Epithelial cell of prostate (primary cell): ENCODE measurements around the gene COL27A1.
A peak's percentile ranks its signal among the peaks of the same experiment; 100 is the strongest.

Experiments
- DNase-seq: peaks from one replicate; pipeline ENCODE4 v3.0.0-alpha.2; 2011; ENCODE audit warnings: low read depth, low spot score
- H3K27ac ChIP-seq: fragments of 450-650 bp; 2 replicates; pipeline ENCODE4 v1.5.1; 2017; ENCODE audit warnings: mild to moderate bottlenecking

Gene COL27A1

DNA sequence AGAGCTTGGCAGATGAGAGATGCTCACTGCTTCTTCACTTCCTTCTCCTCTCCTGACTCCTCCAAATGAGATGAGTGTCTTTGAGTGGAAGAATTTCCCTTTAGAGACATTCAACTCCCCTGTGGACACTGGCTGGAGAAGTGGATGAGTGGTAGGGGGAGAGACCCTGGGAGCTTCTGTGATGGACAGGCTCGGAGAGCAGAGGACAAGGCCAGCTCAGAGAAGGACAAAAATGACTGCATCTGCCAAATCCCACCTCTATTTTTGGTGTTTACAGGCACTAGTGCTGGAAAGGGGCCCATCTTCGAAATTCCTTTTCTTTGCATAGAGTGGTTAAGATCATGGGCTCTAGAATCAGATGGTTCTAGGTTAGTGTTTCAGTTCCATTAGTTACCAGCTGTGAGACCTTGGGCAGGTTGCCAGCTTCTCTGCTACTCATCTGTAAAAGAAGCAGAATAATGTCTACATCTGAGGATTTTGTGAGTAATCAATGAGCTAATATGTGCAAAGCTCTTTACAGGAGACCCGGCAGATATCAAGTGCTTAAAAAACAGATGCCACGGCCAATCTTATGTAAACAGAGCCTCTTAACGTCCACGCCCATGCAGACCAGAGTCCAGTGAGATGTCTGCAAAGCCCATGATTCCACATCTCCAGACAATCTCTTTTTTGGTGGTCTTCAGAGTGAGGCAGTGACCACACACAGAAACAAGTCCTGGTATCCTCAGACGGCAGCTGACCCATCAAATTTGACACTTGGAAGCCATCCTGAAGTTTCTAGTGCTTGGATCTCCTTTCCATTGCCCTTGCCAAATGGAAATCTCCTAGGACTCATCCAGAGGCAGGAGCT lies 13.6 kb upstream of the COL27A1 start:
- no peak overlapping the region for H3K27ac ChIP-seq
- DNase-seq = no peak

GRCh38 chr9:114143234-114143633 lies 12.1 kb upstream of the COL27A1 start:
- no peak for DNase-seq

GRCh38 chr9:114146735-114147134 lies 8.6 kb upstream of the COL27A1 start:
- DNase-seq = no peak
- H3K27ac ChIP-seq = no peak overlapping the region

More at GRCh38 chr9:114143234-114143633, 12.1 kb upstream of the COL27A1 start:
- H3K27ac ChIP-seq = no peak overlapping the region

DNA sequence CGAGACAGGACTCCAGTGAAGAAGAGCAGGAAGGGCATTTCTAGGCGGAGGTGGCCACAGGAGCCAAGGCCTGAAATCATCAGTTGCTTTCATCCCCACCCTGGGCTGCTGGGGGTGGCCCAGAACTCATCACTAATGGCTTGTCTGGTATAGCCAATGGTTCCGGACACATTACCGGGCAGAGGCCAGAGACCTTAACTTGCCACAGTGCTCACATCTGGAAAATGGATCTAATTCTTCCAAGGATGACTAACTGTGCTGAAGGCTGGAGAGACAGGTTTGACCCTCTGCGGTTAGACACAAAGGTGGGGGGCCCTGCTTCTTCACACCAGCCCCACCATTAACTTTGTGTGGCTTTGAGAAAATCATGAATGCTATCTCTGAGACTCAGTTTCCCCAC lies 6.2 kb upstream of the COL27A1 start:
- DNase-seq = no peak
- H3K27ac ChIP-seq = no peak overlapping the region

DNA sequence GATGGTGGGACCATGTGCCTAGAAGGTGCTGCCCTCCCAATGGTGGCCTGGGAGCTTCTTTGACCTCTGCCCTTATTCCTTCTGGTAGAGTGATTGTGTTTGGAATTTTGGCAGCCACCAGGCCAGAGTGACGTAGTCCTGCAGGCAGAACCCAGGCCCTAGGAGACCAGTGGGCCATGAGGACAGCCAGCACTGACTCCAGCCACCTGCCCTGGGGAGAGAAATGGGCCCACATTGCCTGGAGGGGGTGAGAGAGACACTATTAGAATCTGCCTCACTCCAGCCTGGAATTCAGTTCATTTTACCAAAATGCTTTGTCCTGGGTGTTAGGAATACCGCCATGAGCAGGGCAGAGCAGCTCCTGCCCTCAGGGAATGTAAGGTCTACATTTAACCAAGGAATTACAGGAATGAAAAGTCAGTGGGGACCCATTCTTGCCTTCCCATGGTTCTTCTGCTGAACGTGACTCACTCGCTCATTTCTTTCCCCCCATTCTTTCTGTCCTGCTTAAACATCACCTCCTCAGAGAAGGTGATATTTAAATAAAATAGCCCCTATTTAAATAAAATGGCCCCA lies 5.5 kb upstream of the COL27A1 start:
- no peak overlapping the region for H3K27ac ChIP-seq

GRCh38 chr9:114150608-114151007 lies 4.7 kb upstream of the COL27A1 start:
- no peak for DNase-seq
- no peak overlapping the region for H3K27ac ChIP-seq

More for the DNA sequence above, 5.5 kb upstream of the COL27A1 start:
- no peak for DNase-seq

GRCh38 chr9:114151426-114151956 lies 3.8 kb upstream of the COL27A1 start:
- no peak overlapping the region for H3K27ac ChIP-seq
- DNase-seq = no peak

DNA sequence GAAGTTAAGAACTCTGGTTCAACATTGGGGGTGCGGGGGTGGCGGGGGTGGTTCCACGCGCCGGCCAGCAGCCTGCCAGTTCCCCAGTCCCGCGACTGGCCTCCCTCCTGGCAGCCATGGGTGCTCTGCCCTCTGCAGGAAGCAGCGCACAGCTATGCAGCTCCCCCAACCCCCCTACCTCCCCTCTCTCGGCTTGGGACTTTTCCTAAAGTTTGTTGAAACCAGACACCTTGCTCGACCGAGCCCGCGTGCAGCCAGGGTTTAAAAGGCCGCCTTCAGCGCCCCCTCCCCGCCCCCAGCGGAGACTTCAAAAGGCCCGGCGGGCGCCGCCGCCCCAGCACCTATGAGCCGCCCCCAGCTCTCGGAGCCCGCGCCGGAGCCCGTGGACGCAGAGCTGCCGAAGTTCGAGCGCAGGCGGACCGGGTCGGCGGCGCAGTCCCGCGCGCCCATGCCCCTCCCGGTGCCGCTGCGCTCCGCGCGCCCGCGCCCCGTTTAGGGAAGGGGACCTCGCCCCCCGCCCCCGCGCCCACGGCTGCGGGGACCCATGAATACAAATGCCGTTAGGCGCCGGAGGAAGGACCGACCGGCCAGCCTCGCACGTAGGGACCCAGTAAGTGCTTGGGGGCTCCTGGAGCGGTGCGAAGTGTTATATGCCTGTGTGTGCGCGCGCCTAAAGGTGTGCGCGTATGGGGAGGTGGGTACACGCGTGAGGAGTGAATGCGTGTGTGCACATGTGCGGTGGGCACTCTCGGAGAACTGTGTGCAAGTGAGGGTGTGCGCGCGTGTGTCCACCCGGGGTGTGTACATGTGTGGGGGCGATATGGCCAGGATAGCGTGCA lies 1.4 kb upstream of the COL27A1 start:
- DNase-seq = no peak
- H3K27ac ChIP-seq = no peak overlapping the region

DNA sequence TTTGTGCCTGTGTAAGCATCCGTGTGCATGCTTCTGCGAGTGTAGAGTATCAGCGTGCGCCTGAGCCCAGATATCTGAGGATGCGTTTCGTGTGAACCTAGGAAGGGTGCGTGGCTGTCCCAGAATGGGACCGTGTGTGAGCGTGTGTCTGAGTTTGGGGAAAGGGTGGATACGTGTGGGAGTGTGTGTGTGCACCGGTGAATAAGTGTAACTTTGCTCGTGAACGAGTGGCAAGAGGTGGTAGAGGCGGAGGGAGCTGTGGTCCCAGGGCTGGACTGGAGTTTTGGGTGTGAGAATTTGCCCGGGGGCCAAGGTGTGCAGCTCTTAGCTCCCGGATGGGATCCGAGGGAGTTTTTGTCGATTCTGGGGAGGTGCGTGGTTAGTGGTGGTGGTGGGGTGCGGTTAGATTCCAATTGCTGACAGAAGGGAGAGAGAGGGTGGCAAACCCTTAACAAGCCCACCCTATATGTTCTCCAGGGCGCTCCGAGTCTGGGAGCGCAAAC lies 686 bp upstream of the COL27A1 start:
- DNase-seq = no peak
- no peak overlapping the region for H3K27ac ChIP-seq

GRCh38 chr9:114155995-114156656 lies 789 bp downstream of the COL27A1 start:
- H3K27ac ChIP-seq = peak overlapping the region; percentile 49
- no peak for DNase-seq

- DNase-seq = peak; percentile 20
- H3K27ac ChIP-seq = peak overlapping the region; percentile 49
Observed at GRCh38 chr9:114156657-114157421, 1.5 kb downstream of the COL27A1 start.

GRCh38 chr9:114157516-114158176 lies 2.3 kb downstream of the COL27A1 start:
- peak; percentile 26 for DNase-seq
- H3K27ac ChIP-seq = no peak overlapping the region

DNA sequence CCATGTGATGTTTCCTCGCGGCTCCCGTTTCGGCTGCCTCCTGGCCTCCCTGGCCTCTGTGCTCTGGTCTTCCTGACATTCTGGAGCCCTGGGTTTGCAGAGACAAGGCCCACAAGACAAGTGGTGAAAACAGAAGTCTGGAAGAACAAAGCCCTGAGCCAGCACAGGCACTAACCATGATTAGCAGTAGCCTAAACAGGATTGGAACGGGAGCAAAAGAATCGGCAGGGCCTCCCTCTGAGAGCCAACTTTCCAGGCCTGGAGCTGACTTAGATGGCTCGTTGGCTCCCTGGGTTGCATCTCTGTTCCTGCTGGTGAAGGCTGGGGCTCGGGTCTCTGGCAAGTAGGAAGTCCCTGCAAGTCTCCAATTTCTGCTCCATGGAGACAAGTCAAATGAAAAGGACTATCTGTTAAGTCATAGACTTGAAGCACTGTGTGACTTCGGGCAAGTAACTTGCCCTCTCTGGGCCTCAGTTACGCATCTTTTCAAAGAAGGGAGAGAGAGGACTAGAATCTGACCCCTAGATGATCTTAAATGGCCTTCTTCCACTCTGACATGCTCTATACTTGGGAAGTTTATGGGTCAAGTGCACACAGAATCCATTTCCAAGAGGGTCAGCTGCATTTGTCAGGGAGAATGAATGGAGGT lies 3.3 kb downstream of the COL27A1 start:
- DNase-seq = no peak

GRCh38 chr9:114159691-114160090 lies 4.4 kb downstream of the COL27A1 start:
- DNase-seq = no peak
- no peak overlapping the region for H3K27ac ChIP-seq

More for the DNA sequence above, 3.3 kb downstream of the COL27A1 start:
- no peak overlapping the region for H3K27ac ChIP-seq

GRCh38 chr9:114161513-114161912 lies 6.2 kb downstream of the COL27A1 start:
- no peak overlapping the region for H3K27ac ChIP-seq
- DNase-seq = no peak

DNA sequence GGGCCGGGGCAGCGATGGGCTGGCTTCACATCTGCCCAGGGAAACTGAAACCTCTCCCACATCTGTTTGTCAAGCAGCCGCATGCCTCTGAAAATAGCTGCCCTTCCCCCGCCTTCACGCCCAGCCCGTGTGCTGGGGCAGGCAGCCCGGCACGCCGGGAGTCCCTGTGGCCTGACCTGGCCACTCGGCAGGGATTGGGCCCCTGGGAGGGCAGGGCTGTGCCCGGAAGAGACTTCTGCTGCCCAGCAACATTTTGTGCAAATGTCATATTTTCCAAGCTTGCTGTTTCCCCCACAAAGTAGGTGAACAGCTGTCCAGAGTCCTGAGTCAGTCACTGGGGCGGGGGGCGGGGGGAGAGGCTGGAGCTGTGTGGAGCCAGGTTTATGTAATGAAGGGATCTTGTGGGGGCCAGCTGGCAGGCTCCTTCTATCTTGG lies 8.2 kb downstream of the COL27A1 start:
- H3K27ac ChIP-seq = no peak overlapping the region

DNA sequence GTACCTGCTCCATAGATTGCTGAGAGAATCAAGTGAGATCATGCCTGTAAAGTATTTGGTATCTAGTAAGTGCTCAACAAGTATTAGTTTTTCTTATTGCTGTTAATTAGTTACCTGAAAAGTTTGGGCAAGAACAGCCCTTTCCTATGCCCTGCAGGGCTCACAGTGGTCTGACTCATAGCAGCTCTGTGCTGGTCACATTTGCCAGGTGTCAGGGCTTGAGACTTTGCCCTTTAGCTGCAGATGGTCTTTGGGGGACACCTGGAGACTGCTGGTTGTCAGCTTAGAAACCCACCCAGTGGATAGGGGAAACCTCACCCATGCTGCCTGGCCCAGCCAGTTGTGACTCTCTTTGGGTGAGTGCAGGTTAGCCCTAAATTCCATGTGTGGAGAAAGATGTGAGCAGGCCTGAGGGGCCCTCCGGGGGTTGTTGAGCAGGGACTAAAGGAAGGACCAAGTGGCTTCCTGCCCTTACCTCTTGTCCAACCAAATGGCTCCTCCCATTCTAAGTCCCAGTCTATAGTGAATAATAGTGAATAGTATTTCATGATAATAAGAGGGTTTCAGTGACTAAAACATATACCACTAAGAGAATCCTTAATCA lies 9.0 kb downstream of the COL27A1 start:
- no peak for DNase-seq
- H3K27ac ChIP-seq = no peak overlapping the region

More for the DNA sequence above, 8.2 kb downstream of the COL27A1 start:
- DNase-seq = no peak
